HEK293T (cell line): Measurements from ENCODE around the gene AKIRIN2.

ENCODE experiments used
- CTCF ChIA-PET: fragments of 350-600 bp; formaldehyde crosslinking; extraction: SDS; loops from one replicate; lab custom pipeline; 2021; ENCODE audit warnings: antibody characterized with exemption, inconsistent platforms; lab: Yijun Ruan, JAX
- POLR2A ChIA-PET: fragments of 350-600 bp; formaldehyde crosslinking; extraction: SDS; loops from one replicate; lab custom pipeline; 2020; ENCODE audit warnings: antibody characterized with exemption, inconsistent platforms; lab: Yijun Ruan, JAX
- DNase-seq: peaks from one replicate; pipeline ENCODE4 v3.0.0; 2012; ENCODE audit warnings: mixed read lengths; ENCODE audit errors: extremely low spot score
- ARNT ChIP-seq: fragments of 450-650 bp; IDR thresholded peaks from 2 replicates; pipeline ENCODE4 v1.6.1; 2017; ENCODE audit warnings: mild to moderate bottlenecking
- BHLHE40 ChIP-seq: fragments of 450-650 bp; IDR thresholded peaks from 2 replicates; pipeline ENCODE4 v1.6.1; 2016; ENCODE audit warnings: mild to moderate bottlenecking, moderate library complexity, borderline replicate concordance
- CTBP1 ChIP-seq: fragments of 450-650 bp; IDR thresholded peaks from 2 replicates; pipeline ENCODE4 v1.6.1; 2016; ENCODE audit warnings: borderline replicate concordance
- ELF4 ChIP-seq: fragments of 450-650 bp; IDR thresholded peaks from 2 replicates; pipeline ENCODE4 v1.6.1; 2017; ENCODE audit warnings: antibody characterized with exemption
- FOXA1 ChIP-seq: fragments of 450-650 bp; IDR thresholded peaks from 2 replicates; pipeline ENCODE4 v1.6.1; 2016; ENCODE audit warnings: mild to moderate bottlenecking
- FOXK2 ChIP-seq: fragments of 450-650 bp; IDR thresholded peaks from 2 replicates; pipeline ENCODE4 v1.6.1; 2016; ENCODE audit warnings: mild to moderate bottlenecking
- FOXM1 ChIP-seq: fragments of 450-650 bp; IDR thresholded peaks from 2 replicates; pipeline ENCODE4 v1.6.1; 2017; ENCODE audit warnings: mild to moderate bottlenecking, borderline replicate concordance
- HDGF ChIP-seq: fragments of 450-650 bp; IDR thresholded peaks from 2 replicates; pipeline ENCODE4 v1.6.1; 2017; ENCODE audit warnings: antibody characterized with exemption, borderline replicate concordance
- L3MBTL2 ChIP-seq: fragments of 450-650 bp; conservative IDR thresholded peaks from 2 replicates; pipeline ENCODE4 v1.6.1; 2016; ENCODE audit warnings: mild to moderate bottlenecking
- LEF1 ChIP-seq: fragments of 450-650 bp; IDR thresholded peaks from 2 replicates; pipeline ENCODE4 v1.6.1; 2017; ENCODE audit warnings: mild to moderate bottlenecking, borderline replicate concordance
- NFRKB ChIP-seq: fragments of 450-650 bp; IDR thresholded peaks from 2 replicates; pipeline ENCODE4 v1.6.1; 2016; ENCODE audit warnings: mild to moderate bottlenecking, moderate library complexity
- SP1 ChIP-seq: fragments of 450-650 bp; IDR thresholded peaks from 2 replicates; pipeline ENCODE4 v1.6.1; 2017
- SUZ12 ChIP-seq: fragments of 450-650 bp; IDR thresholded peaks from 2 replicates; pipeline ENCODE4 v1.6.1; 2016; ENCODE audit warnings: mild to moderate bottlenecking
- TARDBP ChIP-seq: fragments of 450-650 bp; IDR thresholded peaks from 2 replicates; pipeline ENCODE4 v1.6.1; 2016
- ZNF384 ChIP-seq: fragments of 450-650 bp; IDR thresholded peaks from 2 replicates; pipeline ENCODE4 v1.6.1; 2016
- TF ChIP-seq, protein P1 (sequence below): fragments of 450-650 bp; IDR thresholded peaks from 2 replicates; pipeline ENCODE4 v1.6.1; 2016

AKIRIN2 gene

GRCh38 chr6:87658516-87658915, 43.5 kb downstream of the AKIRIN2 start:
- DNase-seq = no peak
- TF ChIP-seq FOXM1 (no peak), SUZ12 (no peak), ARNT (no peak), FOXK2 (no peak), NFRKB (no peak), LEF1 (no peak), SP1 (no peak), TARDBP (no peak)
- TF ChIP-seq, protein P1, sequence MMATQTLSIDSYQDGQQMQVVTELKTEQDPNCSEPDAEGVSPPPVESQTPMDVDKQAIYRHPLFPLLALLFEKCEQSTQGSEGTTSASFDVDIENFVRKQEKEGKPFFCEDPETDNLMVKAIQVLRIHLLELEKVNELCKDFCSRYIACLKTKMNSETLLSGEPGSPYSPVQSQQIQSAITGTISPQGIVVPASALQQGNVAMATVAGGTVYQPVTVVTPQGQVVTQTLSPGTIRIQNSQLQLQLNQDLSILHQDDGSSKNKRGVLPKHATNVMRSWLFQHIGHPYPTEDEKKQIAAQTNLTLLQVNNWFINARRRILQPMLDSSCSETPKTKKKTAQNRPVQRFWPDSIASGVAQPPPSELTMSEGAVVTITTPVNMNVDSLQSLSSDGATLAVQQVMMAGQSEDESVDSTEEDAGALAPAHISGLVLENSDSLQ = no peak
- ChIA-PET CTCF (no interaction called here), POLR2A (no interaction called here)

DNA sequence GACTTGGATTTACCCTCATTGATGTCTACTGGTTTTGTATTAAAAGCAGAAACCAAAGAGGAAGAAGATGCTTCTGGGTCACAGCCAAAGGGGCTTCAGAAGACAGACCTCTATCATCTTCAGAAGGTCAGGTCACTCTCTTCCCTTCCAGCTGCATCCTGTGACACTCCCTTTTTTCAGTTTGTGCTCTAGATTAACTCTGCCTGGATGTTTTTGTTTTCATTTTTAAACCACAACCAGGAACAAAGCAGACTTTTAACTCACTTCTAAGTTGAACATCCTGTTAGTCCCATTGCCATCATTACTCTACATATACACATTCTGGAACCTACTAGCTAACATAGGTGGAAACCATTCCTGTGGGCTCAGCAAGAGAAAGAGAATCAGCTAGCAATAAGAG, 45.2 kb downstream of the AKIRIN2 start:
- POLR2A ChIA-PET = no interaction called here

DNA sequence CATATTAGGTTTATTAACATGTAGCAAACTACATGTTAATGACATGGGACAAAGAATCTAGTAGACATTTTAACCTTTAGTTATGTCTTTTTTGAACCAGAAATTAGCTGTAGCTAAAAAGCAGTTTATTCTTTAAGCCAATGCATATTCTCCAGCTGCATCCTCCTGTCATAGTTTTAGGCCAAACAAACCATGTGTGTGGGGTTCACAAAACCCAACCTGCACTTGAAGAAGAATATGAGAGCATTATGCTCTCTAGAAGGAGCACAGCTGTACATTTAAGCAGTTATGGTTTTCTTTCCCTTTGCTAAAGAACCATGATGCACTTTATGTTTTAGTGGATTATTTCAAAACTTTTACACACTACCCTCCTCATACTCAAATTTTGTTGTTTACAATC, 46.2 kb downstream of the AKIRIN2 start:
- POLR2A ChIA-PET = no interaction called here
- TF ChIP-seq HDGF (no peak), FOXK2 (no peak), L3MBTL2 (no peak), SUZ12 (no peak), NFRKB (no peak), SP1 (no peak), TARDBP (no peak), ARNT (no peak), FOXA1 (no peak), FOXM1 (no peak)
- TF ChIP-seq, protein P1 = no peak
- no peak for DNase-seq
- CTCF ChIA-PET = no interaction called here

More for the DNA sequence above, 45.2 kb downstream of the AKIRIN2 start:
- CTCF ChIA-PET = no interaction called here
- no peak for DNase-seq
- no peak for TF ChIP-seq ARNT
- no peak for TF ChIP-seq FOXA1
- TF ChIP-seq HDGF = no peak
- no peak for TF ChIP-seq NFRKB
- TF ChIP-seq TARDBP = no peak
- TF ChIP-seq, protein P1 = no peak
- TF ChIP-seq FOXK2 = no peak
- no peak for TF ChIP-seq CTBP1

DNA sequence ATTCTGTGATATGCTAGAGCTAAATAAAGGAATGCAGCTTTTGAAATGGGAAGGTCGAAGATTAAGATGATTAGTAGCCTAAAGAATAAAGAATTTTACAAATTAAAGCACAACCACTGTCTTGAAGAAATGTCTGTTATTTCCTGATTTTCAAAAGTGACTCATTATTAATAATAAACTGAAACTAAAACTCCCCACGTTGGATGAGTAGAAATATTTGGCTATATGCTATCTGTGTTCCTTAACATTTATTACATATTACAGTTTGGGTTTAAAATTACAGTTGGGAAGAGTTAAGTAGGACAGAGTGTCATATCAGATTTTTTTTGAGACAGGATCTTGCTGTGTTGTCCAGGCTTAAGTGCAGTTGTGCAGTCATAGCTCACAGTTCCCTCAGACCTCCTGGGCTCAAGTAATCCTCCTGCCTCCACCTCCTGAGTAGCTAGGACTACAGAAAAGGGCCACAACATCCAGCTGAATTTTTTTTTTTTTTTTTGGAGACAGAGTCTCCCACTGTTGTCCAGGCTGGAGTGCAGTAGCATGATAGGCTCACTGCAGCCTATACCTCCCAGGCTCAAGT, 47.1 kb downstream of the AKIRIN2 start:
- CTCF ChIA-PET = no interaction called here
- TF ChIP-seq TARDBP = no peak
- no peak for TF ChIP-seq SUZ12
- TF ChIP-seq, protein P1 = no peak
- no peak for TF ChIP-seq L3MBTL2
- TF ChIP-seq SP1 = no peak
- no peak for TF ChIP-seq FOXM1
- no peak for TF ChIP-seq CTBP1
- no peak for TF ChIP-seq FOXK2
- no peak for TF ChIP-seq HDGF
- no peak for TF ChIP-seq ELF4
- no peak for TF ChIP-seq LEF1
- TF ChIP-seq ARNT = no peak
- TF ChIP-seq ZNF384 = no peak
- TF ChIP-seq NFRKB = no peak
- no peak for TF ChIP-seq FOXA1
- TF ChIP-seq BHLHE40 = no peak
- DNase-seq = no peak
- POLR2A ChIA-PET = no interaction called here

- no peak for DNase-seq
- POLR2A ChIA-PET = no interaction called here
- CTCF ChIA-PET = no interaction called here
- TF ChIP-seq SP1 (no peak), L3MBTL2 (no peak), ZNF384 (no peak)
These were observed 47.9 kb downstream of the AKIRIN2 start for GRCh38 chr6:87654122-87654521.

- DNase-seq = no peak
- POLR2A ChIA-PET = no interaction called here
- TF ChIP-seq HDGF (no peak), TARDBP (no peak), ELF4 (no peak), CTBP1 (no peak), ARNT (no peak), FOXK2 (no peak), LEF1 (no peak), FOXM1 (no peak), L3MBTL2 (no peak), BHLHE40 (no peak)
- TF ChIP-seq, protein P1 = no peak
- CTCF ChIA-PET = no interaction called here
These were observed 48.7 kb downstream of the AKIRIN2 start for GRCh38 chr6:87653074-87653962.
